NT2/D1 (cell line): Measurements from ENCODE around the gene TTI1.

Source experiments
- DNase-seq: peaks from one replicate; pipeline ENCODE4 v3.0.0-alpha.2; 2011; ENCODE audit warnings: low read depth, low spot score
- H3K27me3 ChIP-seq: 2 replicates; pipeline ENCODE4 v1.6.0; 2011; ENCODE audit warnings: mild to moderate bottlenecking; ENCODE audit not compliant: insufficient read length, insufficient read depth
- H3K36me3 ChIP-seq: 2 replicates; pipeline ENCODE4 v1.6.1; 2011; ENCODE audit warnings: mild to moderate bottlenecking, low read length, mixed read lengths; ENCODE audit not compliant: insufficient read depth, insufficient read length
- H3K4me1 ChIP-seq: 2 replicates; pipeline ENCODE4 v1.5.1; 2011; ENCODE audit not compliant: insufficient read depth, insufficient read length
- H3K4me3 ChIP-seq: 2 replicates; pipeline ENCODE4 v1.5.1; 2011; ENCODE audit warnings: low read depth; ENCODE audit not compliant: insufficient read length
- H3K9ac ChIP-seq: 2 replicates; pipeline ENCODE4 v1.6.0; 2011; ENCODE audit warnings: low read depth; ENCODE audit not compliant: insufficient read length
- H3K9me3 ChIP-seq: 2 replicates; pipeline ENCODE4 v1.5.1; 2011; ENCODE audit warnings: mild to moderate bottlenecking, low read length; ENCODE audit not compliant: insufficient read depth
- SUZ12 ChIP-seq: IDR thresholded peaks from 2 replicates; pipeline ENCODE4 v1.6.1; 2011; ENCODE audit not compliant: insufficient read length, insufficient read depth; ENCODE audit errors: extremely low read depth
- YY1 ChIP-seq: IDR thresholded peaks from 2 replicates; pipeline ENCODE4 v1.6.1; 2011; ENCODE audit not compliant: insufficient read length, insufficient read depth
- ZNF274 ChIP-seq: IDR thresholded peaks from 2 replicates; pipeline ENCODE4 v1.6.1; 2011; ENCODE audit warnings: mild to moderate bottlenecking, low read depth, low read length

The TTI1 gene

GRCh38 chr20:38008233-38008944, 24.9 kb downstream of the TTI1 start:
- TF ChIP-seq YY1 (no peak), ZNF274 (no peak)
- peaks cover 77% of the 10 kb centered on the region for H3K36me3 ChIP-seq
- H3K27me3 ChIP-seq: no peaks in the 10 kb centered on the region

GRCh38 chr20:38007526-38007925, 25.7 kb downstream of the TTI1 start:
- Histone ChIP-seq H3K4me3 (no peak overlapping the region), H3K27me3 (no peaks in the 10 kb centered on the region), H3K4me1 (no peaks in the 10 kb centered on the region), H3K9me3 (no peaks in the 10 kb centered on the region), H3K9ac (no peak overlapping the region), H3K36me3 (peaks cover 75% of the 10 kb centered on the region)
- TF ChIP-seq ZNF274 (no peak), SUZ12 (no peak), YY1 (no peak)
- DNase-seq: no peak

More at GRCh38 chr20:38008233-38008944, 24.9 kb downstream of the TTI1 start:
- Histone ChIP-seq H3K4me1 (no peaks in the 10 kb centered on the region), H3K4me3 (no peak overlapping the region), H3K9me3 (no peaks in the 10 kb centered on the region), H3K9ac (no peak overlapping the region)
- DNase-seq: no peak

- H3K4me1 ChIP-seq: no peaks in the 10 kb centered on the region
- DNase-seq: no peak
- H3K4me3 ChIP-seq: no peak overlapping the region
- H3K36me3 ChIP-seq: peaks cover 75% of the 10 kb centered on the region
- no peaks in the 10 kb centered on the region for H3K9me3 ChIP-seq
- TF ChIP-seq SUZ12: no peak
- no peak for TF ChIP-seq YY1
- TF ChIP-seq ZNF274: no peak
- no peaks in the 10 kb centered on the region for H3K27me3 ChIP-seq
- H3K9ac ChIP-seq: no peak overlapping the region
Observed at GRCh38 chr20:38005903-38006302, 27.4 kb downstream of the TTI1 start.

GRCh38 chr20:38004416-38004815, 28.8 kb downstream of the TTI1 start:
- Histone ChIP-seq H3K9ac (no peak overlapping the region), H3K4me3 (no peak overlapping the region), H3K27me3 (no peaks in the 10 kb centered on the region), H3K9me3 (no peaks in the 10 kb centered on the region), H3K4me1 (no peaks in the 10 kb centered on the region), H3K36me3 (peaks cover 79% of the 10 kb centered on the region)
- no peak for DNase-seq
- TF ChIP-seq ZNF274: no peak
- no peak for TF ChIP-seq SUZ12
- no peak for TF ChIP-seq YY1

- no peaks in the 10 kb centered on the region for H3K9me3 ChIP-seq
- H3K4me1 ChIP-seq: no peaks in the 10 kb centered on the region
- no peak for DNase-seq
- no peak overlapping the region for H3K4me3 ChIP-seq
- no peaks in the 10 kb centered on the region for H3K27me3 ChIP-seq
- H3K36me3 ChIP-seq: peaks cover 84% of the 10 kb centered on the region
- TF ChIP-seq ZNF274 (no peak), SUZ12 (no peak), YY1 (no peak)
- no peak overlapping the region for H3K9ac ChIP-seq
Observed at GRCh38 chr20:38002422-38002821, 30.8 kb downstream of the TTI1 start.

- H3K36me3 ChIP-seq: peaks cover 85% of the 10 kb centered on the region
- no peaks in the 10 kb centered on the region for H3K4me1 ChIP-seq
Observed at GRCh38 chr20:38001981-38002380, 31.3 kb downstream of the TTI1 start.

GRCh38 chr20:38001173-38001875, 31.9 kb downstream of the TTI1 start:
- no peaks in the 10 kb centered on the region for H3K9me3 ChIP-seq
- no peak for TF ChIP-seq SUZ12
- TF ChIP-seq ZNF274: no peak
- no peak for TF ChIP-seq YY1
- no peaks in the 10 kb centered on the region for H3K4me1 ChIP-seq
- no peak overlapping the region for H3K9ac ChIP-seq
- peaks cover 85% of the 10 kb centered on the region for H3K36me3 ChIP-seq
- no peaks in the 10 kb centered on the region for H3K27me3 ChIP-seq
- no peak overlapping the region for H3K4me3 ChIP-seq
- no peak for DNase-seq

More at GRCh38 chr20:38001981-38002380, 31.3 kb downstream of the TTI1 start:
- TF ChIP-seq SUZ12 (no peak), ZNF274 (no peak), YY1 (no peak)
- Histone ChIP-seq H3K4me3 (no peak overlapping the region), H3K9me3 (no peaks in the 10 kb centered on the region), H3K9ac (no peak overlapping the region), H3K27me3 (no peaks in the 10 kb centered on the region)
- DNase-seq: no peak
